Mesothelial cell of epicardium (in vitro differentiated cells): ENCODE measurements around the gene EAF1. TPM values are rescaled to one million over a fixed set of nuclear protein-coding genes. Genes with fewer than 3 reads are reported as not detected.

Experiments used
- DNase-seq, 2 experiments: peaks; one replicate each; pipeline ENCODE4 v3.0.0; 2021; ENCODE audit warnings: low spot score in 2 of 2; ENCODE audit not compliant: unreplicated experiment in 2 of 2
- H3K27ac Mint-ChIP-seq: 2 replicates; pipeline ENCODE4 v1.8.0; 2021; ENCODE audit warnings: mixed read lengths
- H3K27me3 Mint-ChIP-seq: 2 replicates; pipeline ENCODE4 v1.8.0; 2021; ENCODE audit warnings: low read depth, mixed read lengths
- H3K36me3 Mint-ChIP-seq: 2 replicates; pipeline ENCODE4 v1.8.0; 2021; ENCODE audit warnings: mixed read lengths
- H3K4me1 Mint-ChIP-seq: 2 replicates; pipeline ENCODE4 v1.8.0; 2021; ENCODE audit warnings: mixed read lengths
- H3K4me3 Mint-ChIP-seq: 2 replicates; pipeline ENCODE4 v1.8.0; 2021; ENCODE audit warnings: mild to moderate bottlenecking, moderate library complexity, mixed read lengths
- H3K9me3 Mint-ChIP-seq: 2 replicates; pipeline ENCODE4 v1.8.0; 2021; ENCODE audit warnings: mixed read lengths
- total RNA-seq: library from RNA; stranded (reverse); gene quantifications from 3 replicates; pipeline ENCODE4 v1.2.1, GENCODE V29; 2021
- TF ChIP-seq, protein P1 (sequence below): fragments of 200-600 bp; sonication (generic); IDR thresholded peaks from one replicate; pipeline ENCODE4 v1.5.0; 2021; ENCODE audit warnings: antibody characterized with exemption; ENCODE audit not compliant: unreplicated experiment

Gene EAF1
- total RNA-seq, 1 donor from 2014 or later, result 17.1 TPM

DNA sequence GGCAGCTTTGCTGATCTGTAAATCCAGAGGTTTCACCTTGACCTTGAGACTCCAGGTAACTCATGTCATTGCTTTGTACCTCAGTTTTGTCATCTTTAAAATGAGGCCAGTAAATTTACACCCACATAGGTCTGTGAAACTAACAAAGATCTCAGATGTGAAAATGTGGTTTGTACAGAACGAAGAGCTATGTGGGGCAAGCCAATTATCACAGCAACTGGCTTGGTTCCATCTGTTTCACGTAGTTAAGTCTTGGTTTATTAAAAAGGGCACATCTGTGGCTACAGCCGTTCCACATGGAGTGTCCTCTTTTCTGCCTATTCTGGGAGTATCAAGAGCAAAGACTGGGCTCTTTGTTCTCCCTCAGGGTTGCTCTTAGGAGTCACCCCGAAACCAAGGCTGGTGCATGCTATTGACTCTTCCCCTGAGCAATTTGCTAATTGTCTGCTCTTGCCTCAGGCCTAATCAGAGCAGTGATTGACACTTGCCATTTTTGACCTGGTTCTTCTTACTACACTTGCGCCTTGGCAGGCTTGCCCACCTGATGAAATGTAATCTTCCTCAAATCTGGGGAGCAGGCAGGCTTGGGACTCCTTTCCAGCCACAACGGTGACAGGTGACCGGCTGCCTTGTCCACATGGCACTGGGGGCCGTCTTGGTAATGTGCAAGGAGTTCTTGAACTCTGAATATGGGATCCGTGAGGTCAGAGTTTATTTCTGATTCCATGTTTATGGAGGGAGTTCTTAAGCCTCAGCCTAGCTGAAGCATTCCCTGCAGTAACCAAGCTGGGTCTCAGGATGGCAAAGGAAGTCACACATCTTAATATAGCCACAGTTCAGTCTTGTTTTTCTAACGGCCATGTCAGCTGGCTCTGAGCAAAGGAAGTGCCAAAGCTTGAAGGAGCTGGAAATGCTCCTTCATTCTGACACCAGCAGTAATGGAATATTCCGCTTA, 40.1 kb downstream of the EAF1 start:
- Mint-ChIP-seq H3K4me1 (no peaks in the 10 kb centered on the region), H3K36me3 (peaks cover 9% of the 10 kb centered on the region), H3K4me3 (no peak overlapping the region), H3K27me3 (no peaks in the 10 kb centered on the region), H3K27ac (no peak overlapping the region), H3K9me3 (no peaks in the 10 kb centered on the region)
- TF ChIP-seq, protein P1, sequence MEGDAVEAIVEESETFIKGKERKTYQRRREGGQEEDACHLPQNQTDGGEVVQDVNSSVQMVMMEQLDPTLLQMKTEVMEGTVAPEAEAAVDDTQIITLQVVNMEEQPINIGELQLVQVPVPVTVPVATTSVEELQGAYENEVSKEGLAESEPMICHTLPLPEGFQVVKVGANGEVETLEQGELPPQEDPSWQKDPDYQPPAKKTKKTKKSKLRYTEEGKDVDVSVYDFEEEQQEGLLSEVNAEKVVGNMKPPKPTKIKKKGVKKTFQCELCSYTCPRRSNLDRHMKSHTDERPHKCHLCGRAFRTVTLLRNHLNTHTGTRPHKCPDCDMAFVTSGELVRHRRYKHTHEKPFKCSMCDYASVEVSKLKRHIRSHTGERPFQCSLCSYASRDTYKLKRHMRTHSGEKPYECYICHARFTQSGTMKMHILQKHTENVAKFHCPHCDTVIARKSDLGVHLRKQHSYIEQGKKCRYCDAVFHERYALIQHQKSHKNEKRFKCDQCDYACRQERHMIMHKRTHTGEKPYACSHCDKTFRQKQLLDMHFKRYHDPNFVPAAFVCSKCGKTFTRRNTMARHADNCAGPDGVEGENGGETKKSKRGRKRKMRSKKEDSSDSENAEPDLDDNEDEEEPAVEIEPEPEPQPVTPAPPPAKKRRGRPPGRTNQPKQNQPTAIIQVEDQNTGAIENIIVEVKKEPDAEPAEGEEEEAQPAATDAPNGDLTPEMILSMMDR, result no peak
- no peak for DNase-seq

DNA sequence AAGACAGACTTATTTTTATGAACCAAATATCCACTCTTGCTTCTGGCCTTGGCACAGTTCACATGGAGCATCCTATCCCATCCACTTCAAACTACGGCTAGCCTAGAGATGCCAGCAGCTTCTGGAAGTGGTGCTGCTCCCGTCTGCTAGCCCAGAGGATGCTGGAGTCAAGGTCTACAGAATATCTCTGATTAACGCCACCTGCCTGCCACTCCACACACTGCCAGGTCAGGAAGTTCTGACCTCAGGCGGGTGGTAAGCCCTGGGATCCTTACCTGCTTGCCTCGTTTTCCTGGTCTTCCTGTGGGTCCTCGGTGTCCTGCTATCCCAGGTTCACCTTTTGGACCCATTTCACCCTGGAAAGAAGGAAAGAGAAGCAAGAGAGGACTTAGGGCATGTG, 42.9 kb downstream of the EAF1 start:
- Mint-ChIP-seq H3K4me1 (no peaks in the 10 kb centered on the region), H3K9me3 (no peaks in the 10 kb centered on the region), H3K27me3 (no peaks in the 10 kb centered on the region), H3K36me3 (peaks cover 4% of the 10 kb centered on the region), H3K4me3 (no peak overlapping the region), H3K27ac (no peak overlapping the region)
- no peak for DNase-seq
- TF ChIP-seq, protein P1, result no peak

DNA sequence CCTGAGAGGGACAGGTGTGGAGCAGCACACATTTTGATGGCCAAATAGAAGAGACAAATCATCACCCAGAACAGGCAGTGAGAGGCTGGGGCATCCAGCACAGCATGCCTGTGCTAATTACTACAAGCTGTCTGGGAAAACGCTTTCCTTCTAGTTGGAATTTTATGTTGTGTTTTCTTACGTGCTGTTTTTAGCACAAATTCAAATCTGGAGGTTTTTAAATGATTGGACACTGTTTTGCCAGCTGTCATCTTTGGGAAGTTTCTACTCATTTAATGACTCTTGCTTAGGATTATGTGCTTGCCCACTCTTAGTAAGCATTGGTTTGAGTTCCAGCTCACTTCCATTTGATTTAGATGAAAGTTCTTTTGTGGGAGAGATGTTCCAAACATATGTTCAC, 43.5 kb downstream of the EAF1 start:
- Mint-ChIP-seq H3K4me1 (no peaks in the 10 kb centered on the region), H3K27ac (no peak overlapping the region), H3K36me3 (peaks cover 4% of the 10 kb centered on the region), H3K4me3 (no peak overlapping the region), H3K27me3 (no peaks in the 10 kb centered on the region), H3K9me3 (no peaks in the 10 kb centered on the region)
- TF ChIP-seq, protein P1, result no peak
- DNase-seq, result no peak

DNA sequence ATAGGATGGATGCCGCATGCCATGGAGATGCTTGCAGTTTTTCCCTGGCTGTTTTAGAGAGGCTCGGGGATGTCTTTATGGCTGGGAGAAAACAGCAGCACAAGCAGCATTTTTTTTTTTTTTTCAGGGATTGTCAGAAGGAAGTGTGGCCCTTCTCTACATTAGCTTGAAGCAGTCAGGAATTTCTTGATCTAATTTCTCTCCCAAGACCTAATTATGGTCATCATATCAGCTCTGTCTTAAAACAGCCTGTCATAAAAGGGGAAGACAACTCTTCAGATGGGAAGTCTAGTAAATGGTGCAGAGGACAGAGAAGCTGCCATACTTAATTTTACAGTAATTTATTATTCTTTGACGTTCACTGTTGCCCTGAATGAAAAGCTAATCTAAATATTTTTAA, 44.5 kb downstream of the EAF1 start:
- H3K36me3 Mint-ChIP-seq, result peaks cover 4% of the 10 kb centered on the region
- H3K9me3 Mint-ChIP-seq, result no peaks in the 10 kb centered on the region
- TF ChIP-seq, protein P1, result no peak
- H3K27ac Mint-ChIP-seq, result no peak overlapping the region
- no peaks in the 10 kb centered on the region for H3K27me3 Mint-ChIP-seq
- no peak for DNase-seq
- H3K4me3 Mint-ChIP-seq, result no peak overlapping the region
- H3K4me1 Mint-ChIP-seq, result no peaks in the 10 kb centered on the region

DNA sequence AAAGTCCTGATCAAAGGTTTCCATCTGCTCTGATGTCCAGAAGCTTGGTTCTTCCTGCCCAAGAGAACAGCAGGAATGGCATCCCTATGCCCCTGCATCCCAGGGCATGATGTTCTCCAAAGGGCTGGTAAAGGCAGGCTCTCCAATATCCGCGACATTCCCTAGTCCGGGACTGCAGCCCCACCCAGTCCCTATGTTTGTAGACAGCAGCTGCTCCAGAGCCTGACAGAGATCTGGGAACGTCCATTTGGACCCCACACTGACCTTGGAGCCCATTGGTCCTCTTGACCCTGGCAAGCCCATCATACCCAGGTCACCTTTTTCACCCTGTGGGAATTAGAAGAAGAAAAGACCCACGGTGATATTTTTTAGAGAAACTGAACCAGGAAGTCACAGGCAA, 47.8 kb downstream of the EAF1 start:
- no peaks in the 10 kb centered on the region for H3K27me3 Mint-ChIP-seq
- H3K27ac Mint-ChIP-seq, result no peak overlapping the region
- no peak overlapping the region for H3K4me3 Mint-ChIP-seq
- no peak for DNase-seq
- no peaks in the 10 kb centered on the region for H3K4me1 Mint-ChIP-seq
- TF ChIP-seq, protein P1, result no peak
- H3K36me3 Mint-ChIP-seq, result no peaks in the 10 kb centered on the region
- H3K9me3 Mint-ChIP-seq, result no peaks in the 10 kb centered on the region
